ENCODE data around the gene NBL1. TPM values are rescaled to one million over a fixed set of nuclear protein-coding genes. Genes with fewer than 3 reads are reported as not detected.
A peak's percentile ranks its signal among the peaks of the same experiment; 100 is the strongest.

Gene NBL1
- total and polyA plus RNA-seq, 9 donors = 127 to 852 (median 525) TPM

DNA sequence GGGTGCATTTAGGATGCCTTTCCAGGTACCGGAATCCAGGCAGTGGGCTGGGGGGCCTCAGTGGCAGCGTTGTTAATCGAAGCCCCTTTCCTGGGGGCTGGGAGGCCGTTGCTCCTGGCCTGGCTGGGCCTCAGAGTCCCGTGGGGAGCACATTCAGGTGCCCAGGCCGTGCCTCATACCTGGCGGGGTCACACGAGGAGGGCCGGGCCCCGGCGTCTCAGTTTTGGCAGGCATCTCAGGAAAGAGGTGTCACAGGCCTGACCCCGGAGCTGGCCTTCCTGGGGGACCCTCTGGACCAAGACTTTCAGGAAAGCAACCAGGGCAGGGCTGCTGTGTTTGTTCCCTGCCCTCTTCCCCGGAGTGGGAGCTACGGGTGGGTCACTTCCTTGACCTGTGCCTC, 4.1 kb downstream of the NBL1 start:
- peak in 2 of 5 donors; percentile 38 to 50 for DNase-seq
- TF ChIP-seq, protein P1, sequence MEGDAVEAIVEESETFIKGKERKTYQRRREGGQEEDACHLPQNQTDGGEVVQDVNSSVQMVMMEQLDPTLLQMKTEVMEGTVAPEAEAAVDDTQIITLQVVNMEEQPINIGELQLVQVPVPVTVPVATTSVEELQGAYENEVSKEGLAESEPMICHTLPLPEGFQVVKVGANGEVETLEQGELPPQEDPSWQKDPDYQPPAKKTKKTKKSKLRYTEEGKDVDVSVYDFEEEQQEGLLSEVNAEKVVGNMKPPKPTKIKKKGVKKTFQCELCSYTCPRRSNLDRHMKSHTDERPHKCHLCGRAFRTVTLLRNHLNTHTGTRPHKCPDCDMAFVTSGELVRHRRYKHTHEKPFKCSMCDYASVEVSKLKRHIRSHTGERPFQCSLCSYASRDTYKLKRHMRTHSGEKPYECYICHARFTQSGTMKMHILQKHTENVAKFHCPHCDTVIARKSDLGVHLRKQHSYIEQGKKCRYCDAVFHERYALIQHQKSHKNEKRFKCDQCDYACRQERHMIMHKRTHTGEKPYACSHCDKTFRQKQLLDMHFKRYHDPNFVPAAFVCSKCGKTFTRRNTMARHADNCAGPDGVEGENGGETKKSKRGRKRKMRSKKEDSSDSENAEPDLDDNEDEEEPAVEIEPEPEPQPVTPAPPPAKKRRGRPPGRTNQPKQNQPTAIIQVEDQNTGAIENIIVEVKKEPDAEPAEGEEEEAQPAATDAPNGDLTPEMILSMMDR (IDR thresholded peaks at IDR 0.05) = no peak
- TF ChIP-seq EP300 (IDR thresholded peaks at IDR 0.05) (no peak), POLR2A (IDR thresholded peaks at IDR 0.05) (no peak)
- H3K36me3 ChIP-seq = no peaks in the 10 kb centered on the region
- 30 to 36% (median 32%) methylated on average over 14 of the region's 14 CpGs for WGBS, 3 donors
- no peak overlapping the region for H3K4me3 ChIP-seq
- intact Hi-C loops (cut with DNase I) = loop anchor here (5.0 to 10.0 kb wide), 6 partner anchors 83 to 251 kb away; partner anchors contain the start of gene CAPZB (in 2 of the 4)
- H3K4me1 ChIP-seq (ENCODE audit: insufficient read depth) = peaks cover 38% of the 10 kb centered on the region
- no peaks in the 10 kb centered on the region for H3K9me3 ChIP-seq
- H3K27ac ChIP-seq = peak overlapping the region; percentile 63 to 96
- no peaks in the 10 kb centered on the region for H3K27me3 ChIP-seq

DNA sequence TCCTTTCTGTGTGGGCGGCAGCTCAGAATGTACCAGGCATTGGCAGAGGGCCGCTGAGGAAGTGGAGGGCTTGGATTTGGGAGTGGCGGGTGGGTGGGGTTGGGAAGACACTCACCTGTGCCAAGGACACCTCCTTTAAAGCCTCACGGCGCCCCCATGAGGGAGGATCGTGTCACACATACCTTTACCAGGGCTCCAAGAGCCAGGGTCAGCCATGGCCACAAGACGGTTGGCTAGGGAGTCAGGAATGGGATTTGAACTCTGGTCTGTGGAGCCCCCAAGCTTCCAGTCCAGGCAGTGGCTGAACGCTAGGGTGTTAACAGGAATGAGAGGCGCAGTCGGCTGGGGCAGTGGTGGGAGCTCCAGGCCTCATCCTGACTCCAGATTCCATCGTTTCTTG, 4.6 kb downstream of the NBL1 start:
- Histone ChIP-seq H3K27ac (peak overlapping the region; percentile 63 to 96), H3K4me3 (no peak overlapping the region)

DNA sequence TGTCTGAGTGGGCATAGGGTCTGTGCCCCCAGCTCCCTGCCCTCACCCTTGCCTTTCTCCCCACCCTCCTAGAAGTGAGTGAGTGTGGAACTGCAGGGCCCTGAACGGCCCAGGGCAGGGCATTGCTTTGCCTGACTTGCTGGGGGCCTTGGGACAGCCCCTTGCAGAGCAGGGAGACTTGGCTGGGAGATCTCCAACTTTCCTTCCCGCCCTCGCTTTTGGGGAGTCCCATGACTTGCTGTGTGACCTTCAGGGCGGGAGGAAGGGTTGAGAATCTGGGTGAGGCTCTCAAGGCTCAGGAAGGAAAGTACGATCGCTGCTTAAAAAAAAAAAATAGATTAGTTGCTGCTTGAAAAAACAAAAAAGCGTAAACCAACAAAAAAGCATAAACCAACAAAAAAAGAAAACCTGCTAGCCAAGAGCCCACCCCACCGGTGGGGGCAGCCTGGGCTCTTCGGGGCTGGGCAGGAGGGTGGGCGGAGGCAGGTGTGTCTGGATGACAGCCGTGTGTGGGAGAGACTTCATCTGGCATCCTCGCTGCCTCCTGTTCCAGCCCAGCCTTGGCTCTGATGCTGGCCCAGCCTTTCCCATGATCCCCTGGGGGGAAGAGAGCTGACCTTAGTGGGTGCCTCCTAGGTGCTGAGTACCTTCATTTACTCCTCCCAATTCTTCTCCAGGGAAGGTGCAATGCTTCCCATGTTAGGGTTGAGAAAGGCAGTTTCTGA, 6.5 kb downstream of the NBL1 start:
- no peaks in the 10 kb centered on the region for H3K9me3 ChIP-seq
- 4 to 9% (median 6%) methylated on average over 12 of the region's 12 CpGs for WGBS, 3 donors
- H3K36me3 ChIP-seq = no peaks in the 10 kb centered on the region
- H3K4me3 ChIP-seq = peak overlapping the region; percentile 3
- peaks cover 42% of the 10 kb centered on the region for H3K4me1 ChIP-seq (ENCODE audit: insufficient read depth)
- no peaks in the 10 kb centered on the region for H3K27me3 ChIP-seq
- H3K27ac ChIP-seq = peak overlapping the region; percentile 50 to 80
- DNase-seq = peak; percentile 65 to 78 (median 76)
- intact Hi-C loops (cut with DNase I) = loop anchor here (2.0 to 5.0 kb wide), 3 partner anchors 162 to 308 kb away; no protein-coding TSS in a partner anchor
- TF ChIP-seq, protein P1 (IDR thresholded peaks at IDR 0.05) = no peak
- TF ChIP-seq EP300 (IDR thresholded peaks at IDR 0.05) (no peak), POLR2A (IDR thresholded peaks at IDR 0.05) (no peak)

More for the DNA sequence above, 4.6 kb downstream of the NBL1 start:
- intact Hi-C loops (cut with DNase I) = loop anchor here (5.0 to 10.0 kb wide), 6 partner anchors 84 to 251 kb away; partner anchors contain the start of gene CAPZB (in 2 of the 4)
- no peak for TF ChIP-seq EP300 (IDR thresholded peaks at IDR 0.05)
- TF ChIP-seq, protein P1 (IDR thresholded peaks at IDR 0.05) = peak in 1 of 3 donors; percentile 19
- peaks cover 38% of the 10 kb centered on the region for H3K4me1 ChIP-seq (ENCODE audit: insufficient read depth)
- H3K27me3 ChIP-seq = no peaks in the 10 kb centered on the region
- H3K9me3 ChIP-seq = no peaks in the 10 kb centered on the region
- H3K36me3 ChIP-seq = no peaks in the 10 kb centered on the region
- WGBS, 3 donors = 36 to 48% (median 45%) methylated on average over 11 of the region's 11 CpGs
- peak in 4 of 5 donors; percentile 50 to 67 (median 62) for DNase-seq

DNA sequence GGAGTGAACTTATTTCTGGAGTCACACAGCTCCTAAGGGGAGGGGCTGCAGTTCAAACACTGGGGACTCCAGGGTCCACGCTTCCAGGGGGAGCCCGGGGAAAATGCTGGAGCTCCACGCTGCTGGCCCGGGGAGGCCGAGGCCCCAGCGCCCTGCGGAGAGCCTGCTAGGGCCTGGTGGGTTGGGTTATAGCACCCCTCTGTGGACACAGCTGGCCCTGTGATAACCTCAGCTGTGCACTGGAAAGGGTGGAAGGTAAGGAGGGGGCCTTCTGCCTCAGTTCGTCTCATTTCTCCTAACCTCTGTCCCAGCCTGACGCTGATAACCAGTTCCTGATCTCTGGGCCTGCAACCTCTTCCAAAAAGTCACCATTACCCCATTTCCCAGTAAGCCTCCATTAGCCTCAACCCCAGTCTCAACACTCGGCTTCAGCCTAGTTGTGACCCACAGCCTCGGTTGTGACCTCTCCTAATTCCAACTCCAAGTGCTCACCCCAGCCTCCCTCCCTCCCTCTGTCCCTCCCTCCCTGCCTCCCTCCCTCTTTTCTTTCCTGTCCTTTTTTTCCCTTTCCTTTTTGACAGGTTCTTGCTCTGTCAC, 7.1 kb downstream of the NBL1 start:
- Histone ChIP-seq H3K4me1 (ENCODE audit: insufficient read depth) (peaks cover 42% of the 10 kb centered on the region), H3K27me3 (no peaks in the 10 kb centered on the region), H3K36me3 (no peaks in the 10 kb centered on the region), H3K27ac (peak overlapping the region; percentile 50 to 80), H3K9me3 (no peaks in the 10 kb centered on the region), H3K4me3 (peak overlapping the region; percentile 3)
- intact Hi-C loops (cut with DNase I) = loop anchor here (2.0 to 5.0 kb wide), 3 partner anchors 162 to 309 kb away; no protein-coding TSS in a partner anchor
- 12 to 16% (median 15%) methylated on average over 11 of the region's 11 CpGs for WGBS, 3 donors
- peak; percentile 63 to 79 (median 75) for DNase-seq
- no peak for TF ChIP-seq EP300 (IDR thresholded peaks at IDR 0.05)
- TF ChIP-seq, protein P1 (IDR thresholded peaks at IDR 0.05) = peak in 2 of 3 donors; percentile 61 to 76

Measured in ovary (tissue), 9 donors.